CD4-positive, alpha-beta memory T cell (primary cell): Measurements from ENCODE around the gene C18orf32. TPM values are rescaled to one million over a fixed set of nuclear protein-coding genes. Genes with fewer than 3 reads are reported as not detected.
A peak's percentile ranks its signal among the peaks of the same experiment; 100 is the strongest.
"Not testable (repeated sequence)": the region's sequence is repeated elsewhere in the genome, so short reads cannot be mapped to it uniquely, and the experiment has no call there.

Experiments
- CTCF ChIA-PET: fragments of 350-600 bp; sonication (Branson Sonifier 250); formaldehyde crosslinking; loops from one replicate; lab custom pipeline; 2021; ENCODE audit warnings: inconsistent platforms; ENCODE audit not compliant: partially characterized antibody; lab: Charles Lee
- POLR2A ChIA-PET: fragments of 350-600 bp; sonication (Branson Sonifier 250); formaldehyde crosslinking; loops from one replicate; lab custom pipeline; 2021; ENCODE audit not compliant: partially characterized antibody; lab: Charles Lee
- DNase-seq, 5 donors: peaks; one replicate each; pipeline versions ENCODE4 v3.0.0 to v3.0.0-alpha.2; 2020 to 2022; ENCODE audit warnings: mixed read lengths in 1 of 5
- H3K27ac ChIP-seq: one replicate; pipeline ENCODE4 v1.7.0; 2013; ENCODE audit warnings: low read depth, low read length
- H3K27me3 ChIP-seq: 2 replicates; pipeline ENCODE4 v1.7.0; 2013; ENCODE audit warnings: mild to moderate bottlenecking, low read length, moderate library complexity; ENCODE audit not compliant: insufficient read depth
- H3K36me3 ChIP-seq: 2 replicates; pipeline ENCODE4 v1.7.0; 2013; ENCODE audit warnings: mild to moderate bottlenecking, low read length, moderate library complexity; ENCODE audit not compliant: insufficient read depth
- H3K4me1 ChIP-seq: 2 replicates; pipeline ENCODE4 v1.7.0; 2013; ENCODE audit warnings: mild to moderate bottlenecking, low read length, moderate library complexity; ENCODE audit not compliant: insufficient read depth
- H3K4me3 ChIP-seq, 2 donors: one replicate each; pipeline ENCODE4 v1.7.0; 2013; ENCODE audit warnings: low read length in 2 of 2, mild to moderate bottlenecking in 1 of 2
- H3K9me3 ChIP-seq, 2 donors: one replicate each; pipeline ENCODE4 v1.7.0; 2013; ENCODE audit warnings: low read length in 2 of 2, control low read depth in 1 of 2; ENCODE audit not compliant: control insufficient read depth in 1 of 2
- H3K27ac Mint-ChIP-seq, 7 donors: one replicate each; pipeline ENCODE4 v1.8.0; 2020 to 2021; ENCODE audit warnings: mixed read lengths in 7 of 7, mild to moderate bottlenecking in 6 of 7, inconsistent platforms in 3 of 7, moderate library complexity in 3 of 7
- H3K27me3 Mint-ChIP-seq, 2 donors: one replicate each; pipeline ENCODE4 v1.8.0; 2020 to 2021; ENCODE audit warnings: mixed read lengths in 2 of 2
- H3K36me3 Mint-ChIP-seq, 2 donors: one replicate each; pipeline ENCODE4 v1.8.0; 2020 to 2021; ENCODE audit warnings: mixed read lengths in 2 of 2, inconsistent platforms in 1 of 2, mild to moderate bottlenecking in 1 of 2
- H3K4me1 Mint-ChIP-seq, 4 donors: one replicate each; pipeline ENCODE4 v1.8.0; 2020 to 2021; ENCODE audit warnings: mixed read lengths in 4 of 4, mild to moderate bottlenecking in 1 of 4
- H3K4me3 Mint-ChIP-seq, 8 donors: one replicate each; pipeline ENCODE4 v1.8.0; 2020 to 2021; ENCODE audit warnings: mixed read lengths in 8 of 8, mild to moderate bottlenecking in 7 of 8, moderate library complexity in 6 of 8, inconsistent platforms in 3 of 8
- H3K9me3 Mint-ChIP-seq, 8 donors: one replicate each; pipeline ENCODE4 v1.8.0; 2020 to 2021; ENCODE audit warnings: mixed read lengths in 8 of 8, mild to moderate bottlenecking in 5 of 8, inconsistent platforms in 3 of 8, moderate library complexity in 1 of 8
- intact Hi-C: fragments of 100-400 bp; cut with micrococcal nuclease; formaldehyde crosslinking; loops from one replicate; pipeline ENCODE4 v1.15.1; 2023
- polyA plus RNA-seq, 2 donors: library from polyadenylated mRNA; unstranded; fragments of 300-500 nt; fragmentation: Illumina TruSeq; gene quantifications; one replicate each; pipeline ENCODE4 v1.2.3, GENCODE V29; 2021
- total RNA-seq, 2 experiments: library from RNA; stranded (reverse); gene quantifications; one replicate each; pipeline ENCODE4 v1.2.3, GENCODE V29; 2021

The C18orf32 gene
- total and polyA plus RNA-seq, 4 experiments from 2014 or later: 48.7 to 138 (median 69.5) TPM

DNA sequence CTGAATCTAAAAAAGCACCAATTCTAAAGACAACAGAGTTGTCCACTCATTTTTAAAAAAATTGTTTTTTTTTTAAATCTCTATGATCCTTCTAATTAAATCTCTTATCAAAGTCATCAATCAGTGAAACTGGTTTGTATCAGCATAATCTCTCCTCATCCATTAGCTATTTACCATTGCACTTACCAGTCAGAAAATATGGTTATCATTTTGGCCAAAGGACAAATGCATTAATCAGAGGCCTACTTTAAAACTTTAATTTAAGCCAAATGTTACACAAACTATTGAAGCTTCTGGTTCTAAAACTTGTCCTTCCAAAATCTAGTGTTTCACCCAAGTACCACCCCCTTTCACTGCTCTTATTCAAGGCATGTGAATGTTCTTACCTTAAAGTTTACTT, 3.8 kb downstream of the C18orf32 start:
- H3K36me3 ChIP-seq: peaks cover 32% of the 10 kb centered on the region
- DNase-seq: no peak
- no peaks in the 10 kb centered on the region for H3K27me3 ChIP-seq
- H3K4me3 ChIP-seq: no peak overlapping the region
- Mint-ChIP-seq H3K36me3 (peaks cover 39 to 64% of the 10 kb centered on the region in 2 donors), H3K4me3 (no peak overlapping the region), H3K9me3 (no peaks in the 10 kb centered on the region), H3K27ac (peak overlapping the region in 2 of 7 donors; percentile 16 to 74), H3K27me3 (no peaks in the 10 kb centered on the region), H3K4me1 (peaks cover 23 to 51% (median 34%) of the 10 kb centered on the region in 4 donors)
- intact Hi-C loops: no loop called here
- no peaks in the 10 kb centered on the region for H3K9me3 ChIP-seq
- POLR2A ChIA-PET: interaction anchor here (1.4 kb wide), 1 partner anchor 22 kb away, joined by 6 read pairs; the partner anchor contains the start of gene DYM
- H3K27ac ChIP-seq: no peak overlapping the region
- peaks cover 36% of the 10 kb centered on the region for H3K4me1 ChIP-seq
- CTCF ChIA-PET: interaction anchor here (1.2 kb wide), 1 partner anchor 785 kb away, joined by 3 read pairs; no protein-coding TSS in a partner anchor

DNA sequence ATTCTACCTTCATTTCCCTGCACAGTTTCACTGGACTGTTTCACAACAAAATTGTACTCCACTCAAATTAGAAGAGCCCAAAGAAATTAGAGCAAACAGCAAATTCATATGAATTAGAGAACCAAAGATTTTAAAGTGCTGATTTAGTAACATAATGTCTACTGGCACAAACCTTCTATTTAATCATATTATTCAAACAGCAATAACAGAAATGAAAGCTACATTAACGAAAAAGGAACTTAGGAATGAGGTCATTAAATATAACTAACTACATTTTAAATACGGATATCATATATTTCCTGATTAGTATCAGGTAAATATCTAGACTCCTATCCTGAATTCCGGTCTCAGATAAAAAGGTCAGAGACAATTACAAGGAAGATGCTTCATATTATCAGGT, 5.1 kb downstream of the C18orf32 start:
- Histone ChIP-seq H3K9me3 (no peaks in the 10 kb centered on the region), H3K4me1 (peaks cover 26% of the 10 kb centered on the region), H3K27me3 (no peaks in the 10 kb centered on the region), H3K4me3 (no peak overlapping the region), H3K27ac (no peak overlapping the region), H3K36me3 (peaks cover 27% of the 10 kb centered on the region)
- Mint-ChIP-seq H3K4me1 (peaks cover 13 to 39% (median 23%) of the 10 kb centered on the region in 4 donors), H3K27ac (peak overlapping the region in 2 of 7 donors; percentile 23 to 74), H3K27me3 (no peaks in the 10 kb centered on the region), H3K4me3 (peak overlapping the region in 1 of 8 donors; percentile 14), H3K36me3 (peaks cover 34 to 54% of the 10 kb centered on the region in 2 donors), H3K9me3 (no peaks in the 10 kb centered on the region)
- intact Hi-C loops: no loop called here
- CTCF ChIA-PET: no interaction called here
- POLR2A ChIA-PET: no interaction called here
- no peak for DNase-seq

DNA sequence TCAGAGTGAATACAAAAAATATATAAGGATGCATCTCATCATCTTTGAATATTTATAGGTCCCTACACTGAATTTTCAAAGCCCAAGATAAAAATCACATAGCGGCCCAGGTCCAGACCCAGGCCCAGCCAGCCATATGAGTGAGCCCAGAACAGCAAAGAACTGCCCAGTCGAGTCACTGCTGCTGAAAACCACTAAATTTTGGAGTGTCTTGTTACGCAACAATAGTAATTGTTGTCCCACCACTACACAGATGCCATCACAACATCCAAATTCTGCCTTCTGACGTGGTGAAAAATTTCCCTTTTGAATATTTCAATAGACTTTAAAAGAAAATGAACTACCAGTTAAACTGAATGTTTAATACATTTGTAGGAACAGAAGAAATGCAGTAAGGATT, 5.7 kb downstream of the C18orf32 start:
- Mint-ChIP-seq H3K4me3 (no peak overlapping the region), H3K9me3 (no peaks in the 10 kb centered on the region), H3K4me1 (peaks cover 13 to 36% (median 20%) of the 10 kb centered on the region in 4 donors), H3K36me3 (peaks cover 37 to 54% of the 10 kb centered on the region in 2 donors), H3K27me3 (no peaks in the 10 kb centered on the region), H3K27ac (peak overlapping the region in 1 of 7 donors; percentile 22)
- Histone ChIP-seq H3K4me3 (no peak overlapping the region), H3K9me3 (no peaks in the 10 kb centered on the region), H3K4me1 (peaks cover 26% of the 10 kb centered on the region), H3K36me3 (peaks cover 27% of the 10 kb centered on the region), H3K27me3 (no peaks in the 10 kb centered on the region), H3K27ac (no peak overlapping the region)
- no peak for DNase-seq
- intact Hi-C loops: no loop called here
- ChIA-PET CTCF (no interaction called here), POLR2A (interaction anchor here (0.6 kb wide), 1 partner anchor 42 kb away, joined by 5 read pairs; no protein-coding TSS in a partner anchor)

DNA sequence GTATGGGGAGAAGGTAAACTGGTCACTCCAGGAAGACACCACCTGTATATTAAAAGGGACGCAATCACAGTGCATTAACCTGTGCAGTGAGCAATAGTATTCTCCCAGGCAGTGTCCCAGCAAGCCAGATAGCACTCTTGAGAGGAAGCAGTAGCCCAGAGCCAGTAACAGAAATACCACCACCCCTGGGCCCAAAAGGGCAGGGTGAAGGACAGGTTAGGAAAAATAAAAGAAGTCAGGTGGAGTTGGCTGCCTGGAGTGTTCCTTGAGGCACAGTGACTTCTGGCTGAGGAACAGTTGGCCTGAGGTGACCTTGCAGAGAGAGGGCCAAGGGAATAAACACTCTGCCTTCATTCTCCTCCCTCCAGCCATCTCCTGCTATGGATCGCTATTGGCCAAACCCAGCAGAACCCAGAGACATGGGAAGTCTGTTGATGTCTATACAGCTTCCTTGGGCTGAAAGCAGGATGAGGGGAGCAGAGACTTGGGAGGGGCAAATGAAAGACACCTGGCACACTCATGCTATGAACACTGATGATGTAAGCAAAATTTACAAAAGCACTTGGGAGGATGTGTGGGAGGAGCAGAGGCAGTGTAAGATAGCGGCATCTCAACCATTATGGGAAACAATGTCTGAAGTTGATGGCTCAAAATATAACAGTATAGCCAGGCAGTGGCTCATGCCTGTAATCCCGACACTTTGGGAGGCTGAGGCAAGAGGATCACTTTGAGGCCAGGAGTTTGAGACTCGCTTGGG, 7.5 kb downstream of the C18orf32 start:
- Mint-ChIP-seq H3K27ac (peak overlapping the region in 5 of 7 donors; percentile 18 to 66 (median 48)), H3K36me3 (peaks cover 38 to 49% of the 10 kb centered on the region in 2 donors), H3K4me3 (no peak overlapping the region), H3K4me1 (peaks cover 7 to 21% (median 11%) of the 10 kb centered on the region in 4 donors), H3K27me3 (no peaks in the 10 kb centered on the region), H3K9me3 (no peaks in the 10 kb centered on the region)
- peaks cover 9% of the 10 kb centered on the region for H3K4me1 ChIP-seq
- H3K4me3 ChIP-seq: no peak overlapping the region
- intact Hi-C loops: no loop called here
- peaks cover 27% of the 10 kb centered on the region for H3K36me3 ChIP-seq
- H3K9me3 ChIP-seq: no peaks in the 10 kb centered on the region
- ChIA-PET CTCF (interaction anchor here (0.7 kb wide), 1 partner anchor 13 kb away, joined by 3 read pairs; no protein-coding TSS in a partner anchor), POLR2A (interaction anchor here (3.8 kb wide), 1 partner anchor 7 kb away, joined by 20 read pairs; the partner anchor contains the start of gene C18orf32)
- no peak for DNase-seq
- H3K27me3 ChIP-seq: no peaks in the 10 kb centered on the region
- no peak overlapping the region for H3K27ac ChIP-seq

DNA sequence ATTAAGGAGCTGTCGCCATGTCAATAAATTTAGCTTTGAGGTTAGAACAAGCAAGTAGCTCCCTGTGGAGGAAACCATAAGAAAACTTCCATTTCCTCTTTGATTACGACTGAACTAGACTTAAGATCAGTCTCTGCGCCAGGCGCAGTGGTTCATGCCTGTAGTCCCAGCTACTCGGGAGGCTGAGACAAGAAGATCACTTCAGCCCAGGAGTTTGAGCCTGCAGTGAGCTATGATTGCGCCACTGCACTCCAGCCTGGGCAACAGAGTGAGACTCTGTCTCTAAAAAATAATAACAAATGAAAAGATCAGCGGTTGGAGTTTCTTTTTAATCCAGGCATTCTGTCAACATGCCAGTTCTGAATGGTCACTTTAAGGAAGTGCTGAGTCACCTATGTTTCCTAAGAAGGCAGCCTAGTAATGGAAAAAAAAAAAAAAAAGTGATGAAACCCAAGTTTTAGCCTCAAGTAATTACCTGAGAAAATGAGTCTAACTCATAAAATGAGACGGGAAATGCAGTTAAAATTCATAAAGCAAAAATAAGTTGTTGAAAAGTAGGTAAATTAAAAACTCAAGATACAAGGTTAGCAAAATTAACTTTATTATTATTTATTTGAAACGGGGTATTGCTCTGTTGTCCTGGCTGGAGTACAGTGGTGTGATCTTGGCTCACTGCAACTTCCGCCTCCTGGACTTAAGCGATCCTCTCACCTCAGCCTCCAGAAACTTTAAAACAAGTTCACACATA, 10.2 kb downstream of the C18orf32 start:
- H3K9me3 Mint-ChIP-seq: peaks cover 0 to 1% (median 0%) of the 10 kb centered on the region in 8 donors
- Histone ChIP-seq H3K4me3 (no peak overlapping the region), H3K4me1 (no peaks in the 10 kb centered on the region), H3K27ac (no peak overlapping the region), H3K9me3 (no peaks in the 10 kb centered on the region), H3K36me3 (peaks cover 16% of the 10 kb centered on the region), H3K27me3 (no peaks in the 10 kb centered on the region)
- H3K27ac Mint-ChIP-seq: peak overlapping the region in 1 of 7 donors; percentile 41
- H3K27me3 Mint-ChIP-seq: no peaks in the 10 kb centered on the region
- POLR2A ChIA-PET: interaction anchor here (0.7 to 3.8 kb wide), 2 partner anchors 10 to 993 kb away, joined by 4 to 20 read pairs; partner anchors contain the start of gene C18orf32
- H3K4me3 Mint-ChIP-seq: no peak overlapping the region
- CTCF ChIA-PET: interaction anchor here (1.7 kb wide), 1 partner anchor 16 kb away, joined by 8 read pairs; the partner anchor contains the start of gene DYM
- peaks cover 0 to 5% (median 4%) of the 10 kb centered on the region in 4 donors for H3K4me1 Mint-ChIP-seq
- intact Hi-C loops: no loop called here
- peaks cover 26 to 39% of the 10 kb centered on the region in 2 donors for H3K36me3 Mint-ChIP-seq
- DNase-seq: no peak

DNA sequence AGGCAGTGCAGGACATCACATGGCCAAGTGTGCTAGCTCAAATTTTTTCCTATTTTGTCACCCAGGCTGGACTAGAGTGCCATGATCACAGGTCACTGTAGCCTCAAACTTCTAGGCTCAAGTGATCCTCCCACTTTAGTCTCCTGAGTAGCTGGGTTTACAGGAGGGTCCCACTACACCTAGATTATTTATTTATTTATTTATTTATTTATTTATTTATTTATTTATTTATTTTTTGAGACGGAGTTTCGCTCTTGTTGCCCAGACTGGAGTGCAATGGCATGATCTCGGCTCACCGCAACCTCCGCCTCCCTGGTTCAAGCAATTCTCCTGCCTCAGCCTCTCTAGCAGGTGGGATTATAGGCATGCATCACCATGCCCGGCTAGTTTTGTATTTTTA, 12.1 kb downstream of the C18orf32 start:
- H3K27ac Mint-ChIP-seq, H3K4me1 Mint-ChIP-seq, H3K4me1 ChIP-seq, H3K9me3 ChIP-seq, H3K4me3 ChIP-seq, DNase-seq, H3K27me3 ChIP-seq, H3K9me3 Mint-ChIP-seq, H3K4me3 Mint-ChIP-seq, H3K36me3 ChIP-seq, H3K27me3 Mint-ChIP-seq, H3K27ac ChIP-seq, intact Hi-C loops: not testable (repeated sequence)
- peaks cover 17 to 26% of the 10 kb centered on the region in 2 donors for H3K36me3 Mint-ChIP-seq
- CTCF ChIA-PET: interaction anchor here (0.8 to 1.5 kb wide), 2 partner anchors 8 to 24 kb away, joined by 3 to 4 read pairs; no protein-coding TSS in a partner anchor
- POLR2A ChIA-PET: interaction anchor here (0.8 kb wide), 1 partner anchor 12 kb away, joined by 4 read pairs; the partner anchor contains the start of gene C18orf32
